HG03103 (cell line): Measurements from ENCODE around the gene PKN3.
"Not testable (repeated sequence)": the region's sequence is repeated elsewhere in the genome, so short reads cannot be mapped to it uniquely, and the experiment has no call there.

Source experiments
- ATAC-seq: cut with Tn5 transposase; IDR thresholded peaks from one replicate; pipeline ENCODE4 v1.9.1; 2021; ENCODE audit warnings: low read depth; ENCODE audit not compliant: unreplicated experiment

PKN3 gene

DNA sequence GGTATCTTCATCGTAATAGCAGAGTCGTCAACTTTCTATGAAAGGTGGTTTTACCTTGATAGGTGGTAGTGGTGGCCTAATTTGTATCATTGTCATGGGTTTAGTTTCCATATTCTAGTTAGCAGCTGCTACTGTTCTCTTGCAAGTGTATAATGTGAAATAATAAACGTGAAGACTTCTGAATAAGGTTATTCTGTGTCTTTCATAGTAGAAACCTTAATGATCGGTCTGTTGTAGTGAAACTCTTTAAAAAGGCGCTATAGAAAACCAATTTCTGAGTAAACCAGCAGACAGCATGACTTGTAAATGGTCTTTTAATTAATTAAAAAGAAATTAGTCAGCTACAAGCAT is 11.6 kb upstream of the PKN3 start:
- no peak for ATAC-seq

DNA sequence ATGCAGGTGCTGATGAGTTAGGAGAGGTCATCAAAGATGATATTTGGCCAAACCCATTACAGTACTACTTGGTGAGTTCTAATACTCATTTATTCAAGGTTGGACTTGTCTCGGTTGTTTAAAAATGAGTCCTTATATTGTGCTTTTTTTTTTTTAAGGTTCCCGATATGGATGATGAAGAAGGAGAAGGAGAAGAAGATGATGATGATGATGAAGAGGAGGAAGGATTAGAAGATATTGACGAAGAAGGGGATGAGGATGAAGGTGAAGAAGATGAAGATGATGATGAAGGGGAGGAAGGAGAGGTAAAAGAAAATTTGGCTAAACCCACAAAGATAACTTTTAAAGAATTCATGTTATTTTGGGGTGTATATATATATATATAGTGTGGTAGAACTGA is 8.6 kb upstream of the PKN3 start:
- ATAC-seq: not testable (repeated sequence)

DNA sequence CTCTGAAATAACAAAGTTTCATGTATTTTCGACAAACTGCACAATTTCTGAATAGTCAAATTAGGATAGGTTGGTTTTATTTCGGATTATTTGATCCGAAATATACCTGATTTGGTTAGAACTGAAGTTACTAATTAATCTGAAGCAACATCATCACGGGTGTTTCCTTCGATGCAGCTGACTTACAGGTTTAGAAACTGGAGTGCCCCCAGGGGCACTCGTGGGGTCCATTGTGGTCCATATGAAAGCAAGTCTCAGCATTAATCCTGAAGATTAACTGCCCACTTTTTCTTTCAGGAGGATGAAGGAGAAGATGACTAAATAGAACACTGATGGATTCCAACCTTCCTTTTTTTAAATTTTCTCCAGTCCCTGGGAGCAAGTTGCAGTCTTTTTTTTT is 8.0 kb upstream of the PKN3 start:
- ATAC-seq: no peak

DNA sequence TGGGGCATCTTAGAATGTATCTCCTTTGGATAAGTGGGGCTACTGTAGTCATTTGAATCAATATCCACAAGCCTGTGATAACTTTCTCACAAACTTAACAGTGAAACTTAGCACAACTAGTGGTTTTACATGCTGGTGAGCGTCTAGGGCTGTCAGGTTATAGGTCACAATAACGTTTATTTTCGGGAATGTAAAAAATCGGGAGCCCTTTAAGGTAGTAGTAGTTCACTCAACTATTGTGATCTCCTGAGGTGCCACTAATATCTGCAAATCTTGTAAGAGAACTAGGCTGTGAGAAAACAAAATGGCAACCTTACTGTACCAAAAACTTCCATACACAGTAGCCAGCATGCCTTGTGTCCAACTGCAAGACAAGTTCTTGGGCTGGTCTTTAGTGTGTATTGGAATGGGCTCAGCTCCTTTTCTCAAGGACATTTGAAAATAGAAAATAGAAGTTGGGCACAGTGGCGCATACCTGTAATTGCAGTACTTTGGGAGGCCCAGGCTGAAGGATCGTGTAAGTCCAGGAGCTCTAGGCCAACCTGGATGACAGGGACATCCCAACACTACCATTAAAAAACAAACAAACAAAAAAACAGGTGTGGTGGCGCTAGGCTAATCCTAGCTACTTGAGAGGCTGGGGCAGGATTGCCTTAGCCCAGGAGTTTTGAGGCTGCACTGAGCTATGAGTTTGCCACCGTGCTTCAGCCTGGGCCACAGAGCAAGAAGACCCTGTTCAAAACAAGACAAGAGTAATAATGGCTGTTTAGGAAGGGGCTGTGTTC is 5.2 kb upstream of the PKN3 start:
- ATAC-seq: no peak

DNA sequence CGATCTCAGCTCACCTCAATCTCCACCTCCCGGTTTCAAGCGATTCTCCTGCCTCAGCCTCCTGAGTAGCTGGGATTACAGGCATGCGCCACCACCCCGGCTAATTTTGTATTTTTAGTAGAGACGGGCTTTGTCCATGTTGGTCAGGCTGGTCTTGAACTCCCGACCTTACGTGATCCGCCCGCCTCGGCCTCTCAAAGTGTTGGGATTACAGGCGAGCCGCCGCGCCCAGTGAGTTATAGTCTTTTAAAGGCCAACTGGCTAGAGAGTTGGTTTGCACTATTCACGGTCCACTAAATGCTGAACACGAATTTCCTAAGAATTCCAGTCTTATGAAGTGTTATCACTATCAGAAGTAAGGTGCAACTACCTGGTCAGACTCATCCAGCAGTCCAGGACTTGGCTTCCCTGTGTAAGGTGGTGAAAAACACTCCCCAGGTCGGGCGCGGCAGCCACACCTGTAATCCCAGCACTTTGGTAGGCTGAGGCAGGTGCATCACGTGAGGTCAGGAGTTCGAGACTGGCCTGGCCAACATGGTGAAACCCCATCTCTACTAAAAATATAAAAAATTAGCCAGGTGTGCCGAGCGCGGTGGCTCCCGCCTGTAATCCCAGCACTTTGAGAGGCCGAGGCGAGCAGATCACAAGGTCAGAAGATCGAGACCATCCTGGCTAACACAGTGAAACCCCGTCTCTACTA is 3.1 kb upstream of the PKN3 start:
- ATAC-seq: not testable (repeated sequence)

DNA sequence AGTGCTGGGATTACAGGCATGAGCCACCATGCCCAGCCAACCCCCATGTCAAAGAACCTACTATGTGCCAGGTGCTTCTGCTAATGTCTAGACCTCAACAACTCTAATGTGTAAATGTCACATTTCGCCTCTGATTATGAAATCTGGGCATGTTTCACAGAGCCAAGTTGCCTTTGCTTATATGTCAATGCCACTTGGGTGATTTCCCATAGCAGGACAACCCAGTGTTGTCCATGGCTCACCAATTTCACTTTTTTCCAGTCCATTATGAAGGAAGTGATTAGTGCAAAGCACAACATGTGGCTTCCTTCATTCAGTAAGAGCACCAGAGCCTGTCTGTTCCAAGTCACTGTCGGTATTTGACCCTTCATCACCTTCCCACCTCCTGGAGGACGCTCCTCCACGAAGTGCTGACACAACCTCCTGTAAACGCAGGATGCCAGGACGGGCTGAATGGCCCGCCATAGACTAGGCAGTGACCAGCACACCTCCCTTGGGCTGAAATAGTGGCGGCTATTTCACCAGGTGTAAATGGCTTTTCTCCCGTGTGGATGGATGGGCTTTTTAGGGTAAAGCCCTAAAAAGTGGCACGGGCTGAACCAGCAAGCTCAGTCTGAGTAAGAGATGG is 962 bp upstream of the PKN3 start:
- no peak for ATAC-seq

DNA sequence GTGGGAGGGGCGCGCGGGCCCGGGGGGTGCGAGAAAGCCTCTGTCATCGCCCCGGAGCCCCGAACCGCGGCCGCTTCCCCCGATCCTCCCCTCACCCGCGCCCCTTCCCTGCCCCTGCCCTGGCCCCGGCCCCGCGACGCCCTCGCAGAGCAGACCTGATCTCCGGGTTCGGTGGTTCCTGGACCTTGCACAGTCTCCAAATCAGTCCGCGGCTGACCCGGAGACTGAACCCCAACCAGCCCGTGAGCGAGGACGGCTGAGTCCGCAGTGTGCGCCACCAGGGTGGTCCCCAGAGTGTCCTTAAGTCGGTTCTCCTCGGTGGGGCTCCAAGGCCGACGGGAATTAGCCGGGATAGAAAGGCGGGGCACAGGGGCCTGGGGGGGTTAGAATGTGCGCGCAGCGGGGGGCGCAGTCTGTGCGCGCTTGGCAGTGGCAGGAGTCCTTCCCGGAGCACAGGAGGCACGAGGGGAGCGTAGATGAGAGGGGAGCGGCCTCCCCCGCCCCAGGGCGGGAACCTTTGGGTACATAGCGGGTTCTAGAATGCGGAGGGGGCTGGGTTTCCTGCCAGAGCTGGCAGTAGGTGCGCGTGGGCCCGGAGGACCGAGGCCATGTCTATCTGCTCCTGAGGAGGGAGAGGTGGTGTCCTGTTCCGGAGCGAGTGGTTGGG is 779 bp downstream of the PKN3 start:
- no peak for ATAC-seq

DNA sequence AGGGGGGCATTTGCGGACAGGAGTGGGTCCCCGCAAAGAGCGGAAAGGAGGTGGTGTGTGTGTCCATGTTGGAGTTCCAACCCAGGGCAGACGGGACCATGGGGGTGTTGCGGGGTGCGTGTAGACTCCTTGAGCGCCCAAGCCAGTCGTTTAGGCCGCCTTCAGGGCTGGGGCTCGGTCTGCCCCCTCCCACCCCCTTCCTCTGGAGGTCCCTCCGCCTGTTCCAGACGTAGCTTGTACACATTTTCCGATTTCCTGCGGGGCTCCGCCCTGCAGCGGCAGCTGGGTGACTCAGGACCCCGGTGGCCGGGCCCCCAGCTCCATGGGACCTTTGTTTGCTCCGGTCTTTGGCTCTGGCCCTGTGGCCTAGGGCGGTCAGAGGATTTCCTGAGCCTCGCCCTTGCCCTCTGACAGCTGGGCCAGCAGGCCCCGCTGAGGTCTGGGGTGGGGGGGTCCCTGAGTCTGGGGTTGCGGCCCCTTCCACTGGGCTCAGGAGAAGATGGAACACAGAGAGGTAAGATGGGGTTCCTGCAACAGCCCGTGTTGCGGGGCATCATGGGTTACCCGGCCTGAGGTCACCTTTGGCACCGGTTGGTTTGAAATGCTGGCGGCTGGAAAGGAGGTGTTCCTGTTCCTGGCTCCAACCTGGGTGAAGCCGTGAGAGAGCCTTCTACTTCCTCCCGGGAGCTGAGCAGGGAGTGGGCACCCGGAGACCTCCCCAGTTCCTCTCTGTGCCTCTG is 1.5 kb downstream of the PKN3 start:
- no peak for ATAC-seq

DNA sequence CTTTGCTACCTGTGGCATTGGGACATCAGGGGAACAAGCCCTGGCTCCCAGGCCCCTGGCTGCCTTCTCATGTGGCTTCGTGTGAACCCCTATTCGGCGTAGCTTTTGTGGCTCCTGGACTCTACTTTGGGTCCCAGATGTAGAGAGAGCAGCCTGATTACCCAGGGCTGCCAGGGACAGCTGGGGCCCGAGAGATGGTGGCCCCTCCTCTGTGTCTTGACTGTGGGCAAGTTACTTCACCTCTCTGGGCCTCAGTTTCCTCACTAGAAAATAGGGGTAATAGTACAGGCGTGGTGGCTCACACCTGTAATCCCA is 2.0 kb downstream of the PKN3 start:
- ATAC-seq: no peak

DNA sequence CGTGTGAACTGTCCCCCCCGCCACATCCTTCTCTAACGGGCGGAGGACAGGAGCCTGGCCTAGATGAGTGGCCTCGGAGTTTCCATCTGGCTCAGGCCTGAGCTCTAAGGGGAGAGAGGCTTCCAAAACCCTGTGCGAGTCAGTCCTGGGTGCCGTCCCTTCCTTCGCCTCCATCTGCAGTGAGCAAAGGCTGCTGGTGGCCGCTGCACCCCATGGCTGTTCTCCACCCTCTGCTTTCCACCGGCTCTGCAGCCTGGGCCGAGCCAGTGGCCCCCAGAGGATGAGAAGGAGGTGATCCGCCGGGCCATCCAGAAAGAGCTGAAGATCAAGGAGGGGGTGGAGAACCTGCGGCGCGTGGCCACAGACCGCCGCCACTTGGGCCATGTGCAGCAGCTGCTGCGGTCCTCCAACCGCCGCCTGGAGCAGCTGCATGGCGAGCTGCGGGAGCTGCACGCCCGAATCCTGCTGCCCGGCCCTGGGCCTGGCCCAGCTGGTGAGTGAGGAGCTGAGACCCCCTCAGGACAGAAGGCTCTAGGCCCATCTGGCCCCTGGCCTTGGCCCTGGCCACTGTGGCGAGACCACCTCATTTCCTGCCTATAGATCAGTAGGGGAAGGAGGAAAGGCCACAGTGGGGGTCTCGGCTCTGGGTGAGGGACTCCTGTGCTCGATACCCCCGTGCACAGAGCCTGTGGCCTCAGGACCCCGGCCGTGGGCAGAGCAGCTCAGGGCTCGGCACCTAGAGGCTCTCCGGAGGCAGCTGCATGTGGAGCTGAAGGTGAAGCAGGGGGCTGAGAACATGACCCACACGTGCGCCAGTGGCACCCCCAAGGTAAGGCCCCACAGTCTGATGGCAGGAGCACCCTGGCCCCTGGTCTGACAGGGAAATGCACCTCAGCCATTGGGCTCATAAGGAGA is 3.0 kb downstream of the PKN3 start:
- no peak for ATAC-seq

DNA sequence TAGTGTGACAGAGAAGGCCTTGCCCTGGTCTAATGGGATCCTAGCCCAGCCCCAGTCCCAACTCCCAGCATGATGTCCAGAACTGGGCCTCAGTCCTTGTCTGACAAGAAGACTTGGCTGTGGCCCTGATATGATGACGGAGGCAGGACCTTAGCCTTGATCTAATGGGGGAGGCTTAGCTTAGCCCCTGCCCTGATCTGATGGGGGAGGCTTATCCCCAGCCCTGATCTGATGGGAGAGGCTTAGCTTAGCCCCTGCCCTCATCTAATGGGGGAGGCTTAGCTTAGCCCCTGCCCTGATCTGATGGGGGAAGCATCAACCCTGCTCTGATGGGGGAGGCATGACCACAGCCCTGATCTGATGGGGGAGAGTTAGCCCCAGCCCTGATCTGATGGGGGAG is 3.7 kb downstream of the PKN3 start:
- no peak for ATAC-seq

DNA sequence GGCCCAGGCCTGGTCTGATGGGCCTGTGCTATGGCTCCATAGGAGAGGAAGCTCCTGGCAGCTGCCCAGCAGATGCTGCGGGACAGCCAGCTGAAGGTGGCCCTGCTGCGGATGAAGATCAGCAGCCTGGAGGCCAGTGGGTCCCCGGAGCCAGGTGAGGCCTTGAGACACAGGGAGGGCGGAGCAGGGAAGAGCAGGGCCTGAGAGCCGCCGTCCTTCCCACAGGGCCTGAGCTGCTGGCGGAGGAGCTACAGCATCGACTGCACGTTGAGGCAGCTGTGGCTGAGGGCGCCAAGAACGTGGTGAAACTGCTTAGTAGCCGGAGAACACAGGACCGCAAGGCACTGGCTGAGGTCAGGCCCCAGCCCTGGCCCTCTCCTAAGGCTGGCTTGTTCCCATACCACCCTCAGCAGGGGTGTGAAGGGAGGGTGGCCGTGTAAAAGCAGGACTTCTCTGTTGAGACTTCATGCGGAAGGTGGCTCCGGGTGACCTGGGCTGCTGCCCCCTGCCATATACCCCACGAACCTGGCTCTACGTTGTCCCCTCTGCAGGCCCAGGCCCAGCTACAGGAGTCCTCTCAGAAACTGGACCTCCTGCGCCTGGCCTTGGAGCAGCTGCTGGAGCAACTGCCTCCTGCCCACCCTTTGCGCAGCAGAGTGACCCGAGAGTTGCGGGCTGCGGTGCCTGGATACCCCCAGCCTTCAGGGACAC is 4.5 kb downstream of the PKN3 start:
- ATAC-seq: no peak

DNA sequence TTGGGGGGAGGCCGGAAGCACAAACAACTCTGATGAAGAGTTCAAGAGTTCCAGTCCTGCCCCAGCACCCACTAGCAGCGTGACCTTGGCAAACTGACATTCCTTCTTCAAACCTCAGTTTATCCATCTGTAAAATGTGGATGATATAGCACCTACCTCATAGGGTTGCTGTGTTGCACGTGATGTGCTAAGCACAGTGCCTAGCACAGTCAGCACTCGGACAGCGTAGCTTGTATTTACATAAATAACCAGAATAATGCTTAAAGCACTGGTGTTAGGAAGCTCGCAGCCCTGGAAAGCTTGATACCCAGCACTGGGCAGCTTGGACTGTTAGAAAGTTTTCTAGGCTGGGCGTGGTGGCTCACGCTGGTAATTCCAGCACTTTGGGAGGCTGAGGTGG is 5.1 kb downstream of the PKN3 start:
- no peak for ATAC-seq

DNA sequence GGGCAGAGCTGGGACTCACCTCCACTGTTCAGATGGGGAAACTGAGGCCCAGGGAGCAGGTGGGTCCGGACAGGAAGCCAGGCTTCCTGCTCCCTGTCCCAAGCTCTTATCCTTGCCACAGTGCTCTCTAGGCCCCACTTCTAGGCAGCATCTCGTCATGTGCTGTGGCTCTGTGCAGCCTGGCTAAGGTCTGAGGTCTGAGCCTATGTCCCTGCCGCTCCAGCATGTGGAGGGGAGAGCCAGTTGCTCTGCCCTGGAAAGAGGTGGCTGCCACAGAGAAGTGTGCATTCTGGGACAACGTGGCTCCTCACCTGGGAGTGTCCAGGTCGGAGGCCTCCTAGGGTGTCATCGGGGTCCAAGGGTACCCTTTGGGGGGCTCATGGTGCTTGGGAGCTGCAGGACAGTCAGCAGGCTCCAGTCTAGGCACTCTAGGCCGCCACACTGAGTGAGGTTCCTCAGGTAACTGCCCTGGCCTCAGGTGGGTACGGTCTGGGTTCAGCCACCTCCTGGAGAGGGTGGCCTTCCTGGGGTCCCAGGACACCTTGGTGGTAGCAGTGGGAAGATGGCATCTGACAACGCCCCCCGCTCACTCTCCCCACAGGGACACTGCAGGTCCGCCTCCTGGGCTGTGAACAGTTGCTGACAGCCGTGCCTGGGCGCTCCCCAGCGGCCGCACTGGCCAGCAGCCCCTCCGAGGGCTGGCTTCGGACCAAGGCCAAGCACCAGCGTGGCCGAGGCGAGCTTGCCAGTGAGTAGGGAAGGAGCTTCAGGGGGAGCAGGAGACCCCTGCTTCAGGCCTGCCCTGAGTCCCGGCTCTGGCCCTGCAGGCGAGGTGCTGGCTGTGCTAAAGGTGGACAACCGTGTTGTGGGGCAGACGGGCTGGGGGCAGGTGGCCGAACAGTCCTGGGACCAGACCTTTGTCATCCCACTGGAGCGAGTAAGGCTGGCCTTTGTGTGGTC is 10.4 kb downstream of the PKN3 start:
- no peak for ATAC-seq

DNA sequence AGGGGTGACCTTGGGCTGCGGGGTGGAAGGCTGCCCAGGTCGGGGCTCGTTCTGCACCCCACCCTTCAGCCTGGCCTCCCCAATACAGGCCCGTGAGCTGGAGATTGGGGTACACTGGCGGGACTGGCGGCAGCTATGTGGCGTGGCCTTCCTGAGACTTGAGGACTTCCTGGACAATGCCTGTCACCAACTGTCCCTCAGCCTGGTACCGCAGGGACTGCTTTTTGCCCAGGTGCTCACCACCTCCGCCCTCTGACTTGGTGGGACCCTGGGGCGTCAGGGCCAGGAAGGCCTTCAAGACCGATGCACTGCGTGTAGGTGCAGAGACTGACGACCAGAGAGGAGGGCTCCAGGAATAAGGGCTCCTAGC is 11.1 kb downstream of the PKN3 start:
- no peak for ATAC-seq

DNA sequence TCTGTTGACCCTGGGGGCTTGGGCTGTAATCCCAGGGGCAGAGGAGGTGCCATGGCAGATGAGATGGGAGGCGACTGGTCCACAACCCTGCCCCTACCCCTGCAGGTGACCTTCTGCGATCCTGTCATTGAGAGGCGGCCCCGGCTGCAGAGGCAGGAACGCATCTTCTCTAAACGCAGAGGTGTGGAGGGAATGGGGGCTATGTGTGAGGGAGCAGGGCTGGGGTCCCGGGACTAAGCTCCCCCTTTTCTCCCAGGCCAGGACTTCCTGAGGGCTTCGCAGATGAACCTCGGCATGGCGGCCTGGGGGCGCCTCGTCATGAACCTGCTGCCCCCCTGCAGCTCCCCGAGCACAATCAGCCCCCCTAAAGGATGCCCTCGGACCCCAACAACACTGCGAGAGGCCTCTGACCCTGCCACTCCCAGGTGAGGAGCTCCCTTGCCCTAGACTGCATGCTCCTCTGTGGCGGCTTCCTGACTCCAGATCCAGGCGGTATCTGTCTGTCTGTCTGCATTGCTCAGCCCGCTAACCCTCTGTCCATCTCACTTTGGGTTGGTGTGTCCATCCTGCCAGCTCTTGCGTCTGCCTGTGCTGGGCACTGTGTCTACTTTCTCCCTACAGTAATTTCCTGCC is 11.8 kb downstream of the PKN3 start:
- ATAC-seq: no peak

DNA sequence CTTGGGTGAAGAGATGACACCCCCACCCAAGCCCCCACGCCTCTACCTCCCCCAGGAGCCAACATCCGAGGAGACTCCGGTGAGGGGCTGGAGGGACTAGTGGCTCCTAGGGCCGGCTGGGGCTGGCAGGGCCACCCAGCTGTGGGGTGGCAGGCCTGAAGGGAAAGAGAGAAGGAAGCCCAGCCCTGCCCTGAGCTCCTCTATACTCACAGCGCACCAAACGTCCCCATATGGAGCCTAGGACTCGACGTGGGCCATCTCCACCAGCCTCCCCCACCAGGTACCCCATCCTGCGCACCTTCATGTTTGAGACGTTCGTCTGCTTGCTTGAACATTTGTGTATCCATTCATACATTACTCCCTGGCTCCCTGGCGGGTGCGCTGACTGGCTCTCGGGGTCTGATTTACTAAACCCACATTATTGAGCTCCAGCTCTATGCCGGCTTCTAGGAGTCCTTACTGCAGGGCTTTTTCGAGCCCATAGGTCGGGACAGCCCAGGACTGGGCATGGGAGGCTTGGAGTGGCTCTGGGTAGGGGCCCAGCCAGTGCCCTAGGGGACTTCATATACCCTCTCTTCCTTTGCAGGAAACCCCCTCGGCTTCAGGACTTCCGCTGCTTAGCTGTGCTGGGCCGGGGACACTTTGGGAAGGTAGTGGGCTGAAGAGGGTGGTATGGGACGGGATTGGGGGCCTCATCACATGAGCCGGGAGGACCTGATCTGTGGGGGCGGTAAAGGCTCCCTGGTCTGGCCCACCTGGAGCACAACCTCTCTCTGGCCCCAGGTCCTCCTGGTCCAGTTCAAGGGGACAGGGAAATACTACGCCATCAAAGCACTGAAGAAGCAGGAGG is 12.5 kb downstream of the PKN3 start:
- no peak for ATAC-seq
